NCI-H345 treated with DMSO at 0.1 percent for 48 hours (cell line): Measurements from ENCODE around the gene SETBP1.

Experiments
- DNase-seq: peaks from one replicate; lab custom pipeline; 2025; ENCODE audit not compliant: unreplicated experiment; lab: John Stamatoyannopoulos, UW

The SETBP1 gene

DNA sequence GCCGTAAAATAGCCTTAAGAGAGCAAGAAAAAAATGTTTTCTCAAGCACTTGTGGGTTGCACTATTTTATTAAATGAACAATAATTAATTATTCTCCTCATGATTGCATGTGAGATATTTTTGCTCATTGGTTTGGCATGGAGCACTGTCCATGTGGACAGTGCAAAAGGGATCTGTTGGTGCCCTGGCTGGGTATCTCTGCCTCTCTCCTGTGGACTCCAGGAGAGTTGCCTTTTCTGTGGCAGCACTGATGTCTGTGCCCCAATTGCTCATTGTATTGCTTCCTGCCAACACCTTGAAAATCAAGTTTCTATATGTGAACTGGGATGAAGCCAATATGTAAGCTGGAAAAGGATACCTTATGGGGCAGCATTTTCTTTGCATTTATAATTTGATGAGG, 131.7 kb downstream of the SETBP1 start:
- no peak for DNase-seq

DNA sequence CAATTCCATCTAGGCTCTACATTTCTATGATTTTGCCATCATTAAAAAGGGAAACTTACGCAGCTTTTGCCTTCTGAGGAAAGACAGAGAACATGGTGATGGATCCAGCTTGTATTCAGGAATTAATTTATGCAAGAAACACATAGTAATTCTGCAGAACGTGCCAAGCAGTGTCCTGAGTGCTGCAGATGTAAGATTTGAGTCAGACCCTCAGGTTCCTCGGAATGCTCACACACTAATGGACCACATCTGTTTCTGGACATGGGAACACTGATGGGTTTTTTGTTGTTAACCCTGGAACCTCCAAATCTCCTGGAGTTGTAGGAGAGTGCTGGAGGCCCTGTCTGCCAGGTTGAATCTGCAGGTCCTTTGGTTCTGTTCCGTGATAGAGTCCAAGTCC, 132.9 kb downstream of the SETBP1 start:
- DNase-seq, result no peak

DNA sequence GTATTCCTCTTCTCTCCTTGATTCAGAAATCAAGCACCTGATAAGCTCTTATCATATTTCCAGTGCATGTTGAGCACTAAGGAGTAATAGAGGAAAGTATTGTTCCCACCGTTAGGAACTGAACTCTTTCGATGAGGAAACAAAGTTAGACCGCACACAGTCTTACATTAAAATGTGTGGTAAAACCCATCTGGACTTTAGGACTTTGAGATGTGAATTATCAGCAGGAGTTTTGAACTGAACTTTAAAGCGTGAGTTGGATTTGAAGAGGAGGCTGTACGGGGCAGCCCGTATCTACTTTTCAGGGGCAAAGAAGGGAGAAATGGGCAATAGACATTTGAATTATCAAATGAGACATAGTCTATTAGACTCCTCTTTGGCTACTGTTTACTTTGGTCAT, 134.4 kb downstream of the SETBP1 start:
- no peak for DNase-seq

DNA sequence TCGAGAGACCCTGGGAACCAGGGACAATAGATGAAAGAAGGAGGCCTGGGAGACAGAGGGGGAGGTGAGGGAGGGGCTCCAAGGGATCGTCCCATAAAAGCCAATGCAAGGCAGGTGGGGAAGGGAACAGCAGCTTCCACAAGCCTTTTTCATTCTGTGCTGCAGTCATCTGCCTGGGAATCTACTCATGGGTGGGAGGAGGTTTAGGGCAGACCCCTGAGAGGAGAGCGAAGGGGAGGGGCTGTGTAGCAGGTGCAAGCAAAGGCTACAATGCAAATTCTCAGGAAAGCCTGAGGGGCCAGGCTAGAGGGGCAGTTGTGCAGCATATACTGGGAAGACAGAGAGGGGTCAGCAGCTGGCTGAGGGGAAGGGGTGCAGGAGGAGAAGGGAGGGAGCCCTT, 135.4 kb downstream of the SETBP1 start:
- DNase-seq, result no peak

DNA sequence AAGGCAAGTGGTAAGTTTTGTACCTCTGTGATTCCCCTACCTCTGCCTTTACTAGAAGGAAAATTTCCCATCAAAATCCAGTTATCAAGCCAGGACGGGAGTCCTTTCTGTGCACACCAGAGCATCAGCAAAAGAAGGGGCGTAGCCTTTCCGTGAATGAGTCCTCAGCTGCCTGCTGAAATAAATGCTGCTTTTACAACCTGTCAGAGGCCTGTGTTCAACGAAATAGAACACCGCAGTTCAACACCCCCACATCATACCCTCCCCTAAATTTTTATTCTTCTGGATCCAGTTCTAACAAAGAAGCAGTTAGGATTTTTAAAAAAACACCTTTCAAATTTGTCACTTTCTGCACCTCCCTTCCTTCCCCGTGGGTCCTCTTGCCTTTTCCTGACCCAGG, 135.8 kb downstream of the SETBP1 start:
- DNase-seq, result no peak

DNA sequence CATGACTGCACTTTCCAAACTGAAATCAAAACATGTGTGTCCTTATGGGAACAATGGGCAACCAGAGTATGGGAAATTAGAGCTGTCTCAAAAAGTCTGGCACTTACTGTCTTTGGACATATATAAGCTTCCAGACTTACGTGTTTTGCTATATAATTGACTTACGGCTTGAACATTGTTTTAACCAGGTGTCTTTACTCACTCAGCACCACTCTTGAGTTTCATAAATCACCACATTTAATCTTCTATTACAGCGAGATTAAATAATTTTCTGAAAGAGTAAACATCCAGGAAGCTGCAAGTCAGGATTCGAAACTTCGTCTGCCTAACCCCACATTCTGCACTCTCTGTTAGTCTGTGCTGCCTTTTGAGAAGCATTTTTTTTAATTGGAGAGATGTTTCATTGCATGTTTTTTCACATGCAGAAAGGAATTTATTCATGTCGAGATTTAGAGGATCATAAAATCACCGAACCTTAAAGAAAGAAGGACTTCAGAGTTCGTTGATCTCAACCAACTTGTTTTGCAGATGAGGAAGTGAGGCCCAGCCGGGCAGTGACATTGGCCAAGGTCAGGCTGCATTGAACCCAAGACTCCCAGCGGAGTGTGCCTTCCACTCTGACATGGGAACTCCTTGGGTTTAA, 137.3 kb downstream of the SETBP1 start:
- no peak for DNase-seq

DNA sequence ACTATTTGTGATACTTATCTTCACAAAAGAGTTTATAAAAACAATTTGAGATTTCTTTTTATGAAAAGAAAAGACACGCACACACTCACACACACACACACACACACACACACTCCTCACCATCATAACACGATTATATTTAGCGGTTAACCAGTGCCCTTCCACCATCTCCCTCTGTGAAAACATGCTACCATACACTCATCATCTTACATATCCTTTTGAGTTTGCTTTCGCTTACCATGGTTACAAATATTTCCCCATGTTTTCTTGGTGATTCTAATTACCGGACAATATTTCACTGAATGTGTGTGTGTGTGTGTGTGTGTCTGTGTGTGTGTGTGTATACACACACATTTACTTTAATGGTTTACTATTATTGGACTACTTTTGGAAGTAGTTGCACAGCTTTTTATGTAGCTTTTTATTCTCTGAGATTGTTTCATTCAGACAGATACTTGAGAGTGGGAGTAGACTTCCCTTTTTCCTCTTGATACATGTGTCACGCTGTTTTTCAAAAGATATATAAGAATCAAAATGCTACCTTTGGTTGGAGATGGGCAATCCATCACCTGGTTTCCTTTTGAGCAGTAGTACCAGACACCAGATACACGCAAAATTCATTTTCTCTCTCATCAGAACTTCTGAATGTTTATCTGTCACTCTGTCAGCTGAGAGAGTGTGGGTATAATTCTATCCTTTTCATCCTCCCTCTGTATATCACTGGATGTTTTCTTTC, 138.1 kb downstream of the SETBP1 start:
- no peak for DNase-seq

DNA sequence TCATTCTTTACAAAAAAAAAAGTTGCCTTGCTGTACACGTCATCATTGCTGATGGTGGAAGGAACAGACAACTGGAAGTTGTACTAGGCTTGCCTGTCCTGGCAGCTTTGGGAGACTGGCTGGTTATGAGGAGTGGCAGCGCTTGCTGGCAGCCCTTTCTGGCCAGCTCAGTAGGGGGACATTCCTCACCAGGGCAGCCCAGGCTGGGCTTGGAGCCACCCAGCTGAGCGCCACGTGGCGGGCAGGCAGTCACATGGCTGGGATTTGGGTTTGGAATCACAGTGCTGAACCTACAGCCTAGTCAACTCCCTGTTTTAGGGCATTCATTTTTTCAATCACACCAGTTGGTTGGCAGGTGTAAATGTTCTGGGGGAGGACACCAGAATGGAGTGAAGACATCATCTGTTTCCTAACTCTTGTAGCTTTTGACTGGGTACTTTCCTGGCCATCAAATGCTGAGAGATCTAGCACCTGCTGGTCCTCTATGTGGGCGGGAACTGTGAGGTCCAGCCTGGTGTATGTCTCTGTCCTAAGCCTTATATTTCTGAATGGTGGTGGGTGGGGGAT, 139.3 kb downstream of the SETBP1 start:
- DNase-seq, result no peak

DNA sequence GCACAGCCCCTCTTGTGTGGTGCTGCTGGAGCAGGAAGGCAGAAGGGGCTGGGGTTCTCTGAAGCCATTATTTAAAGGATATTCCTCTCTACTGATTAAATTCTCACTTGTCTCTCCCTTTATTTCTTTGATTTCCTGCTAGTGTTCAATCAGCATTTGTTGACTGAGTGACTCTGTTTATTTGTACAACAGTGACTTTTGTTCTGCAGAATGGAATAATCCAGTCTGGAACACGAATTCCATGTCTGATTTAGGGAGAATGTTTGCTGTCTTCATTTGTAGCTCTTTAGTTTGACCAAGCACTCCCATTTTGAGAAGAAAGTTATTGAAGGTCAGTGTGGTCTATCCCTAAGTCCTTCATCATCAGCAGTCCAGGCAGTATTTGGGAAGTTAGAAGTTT, 141.2 kb downstream of the SETBP1 start:
- no peak for DNase-seq

DNA sequence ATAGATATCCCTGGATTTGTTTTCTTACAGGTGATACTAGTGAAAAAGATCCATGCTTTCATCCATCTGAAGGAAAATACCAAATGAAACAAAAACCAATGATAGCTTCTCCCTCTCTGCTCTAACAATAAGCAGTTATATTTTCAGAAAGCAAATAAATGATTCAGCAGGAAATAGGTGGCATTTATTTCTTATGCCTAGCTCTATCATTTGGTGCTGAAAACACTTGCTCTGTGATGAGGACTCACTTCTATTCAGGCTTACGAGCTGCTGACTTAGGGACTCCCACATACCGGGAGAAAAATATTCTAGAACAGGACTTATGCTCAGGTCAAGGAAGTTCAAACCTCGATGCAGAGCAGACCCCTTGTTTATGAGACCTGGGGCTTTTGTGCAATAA, 142.6 kb downstream of the SETBP1 start:
- DNase-seq, result no peak

DNA sequence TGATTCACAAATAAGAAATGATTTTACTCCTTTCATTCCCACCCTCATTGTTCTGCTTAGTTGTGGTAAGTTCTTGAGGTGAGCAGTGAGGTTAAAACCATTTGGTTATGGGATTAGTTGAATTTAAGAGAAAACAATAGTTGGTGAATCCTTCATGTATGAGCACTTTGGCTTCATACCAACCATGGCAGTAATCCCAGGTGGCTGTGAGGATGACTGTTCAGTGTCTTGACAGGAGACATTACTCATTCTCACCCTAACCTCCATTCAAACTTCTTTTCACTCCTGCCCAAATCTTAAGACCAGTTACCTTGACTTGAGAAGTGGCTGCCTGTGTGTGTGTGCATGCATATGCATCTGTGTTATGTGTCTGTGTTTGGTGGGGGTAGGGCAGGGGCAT, 143.1 kb downstream of the SETBP1 start:
- no peak for DNase-seq

DNA sequence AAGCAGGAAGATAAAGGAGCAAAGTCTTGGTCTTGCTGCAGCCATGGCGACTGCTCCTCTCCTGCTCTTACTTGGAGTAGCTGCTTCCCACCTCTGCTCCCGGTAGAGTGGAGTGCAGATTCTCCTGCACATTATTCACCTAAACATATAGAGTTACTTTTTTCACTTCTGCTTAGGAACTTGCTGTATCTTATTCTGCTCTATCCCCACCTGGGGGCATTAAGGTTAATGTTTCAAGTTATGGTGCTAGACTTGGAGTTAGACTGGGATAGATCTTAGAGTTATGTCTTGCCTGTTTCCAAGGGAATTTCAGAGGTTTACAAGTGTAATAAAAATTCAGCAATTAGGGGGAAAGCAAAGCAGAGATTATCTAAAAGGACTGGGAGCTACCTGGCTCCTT, 144.2 kb downstream of the SETBP1 start:
- DNase-seq, result no peak

DNA sequence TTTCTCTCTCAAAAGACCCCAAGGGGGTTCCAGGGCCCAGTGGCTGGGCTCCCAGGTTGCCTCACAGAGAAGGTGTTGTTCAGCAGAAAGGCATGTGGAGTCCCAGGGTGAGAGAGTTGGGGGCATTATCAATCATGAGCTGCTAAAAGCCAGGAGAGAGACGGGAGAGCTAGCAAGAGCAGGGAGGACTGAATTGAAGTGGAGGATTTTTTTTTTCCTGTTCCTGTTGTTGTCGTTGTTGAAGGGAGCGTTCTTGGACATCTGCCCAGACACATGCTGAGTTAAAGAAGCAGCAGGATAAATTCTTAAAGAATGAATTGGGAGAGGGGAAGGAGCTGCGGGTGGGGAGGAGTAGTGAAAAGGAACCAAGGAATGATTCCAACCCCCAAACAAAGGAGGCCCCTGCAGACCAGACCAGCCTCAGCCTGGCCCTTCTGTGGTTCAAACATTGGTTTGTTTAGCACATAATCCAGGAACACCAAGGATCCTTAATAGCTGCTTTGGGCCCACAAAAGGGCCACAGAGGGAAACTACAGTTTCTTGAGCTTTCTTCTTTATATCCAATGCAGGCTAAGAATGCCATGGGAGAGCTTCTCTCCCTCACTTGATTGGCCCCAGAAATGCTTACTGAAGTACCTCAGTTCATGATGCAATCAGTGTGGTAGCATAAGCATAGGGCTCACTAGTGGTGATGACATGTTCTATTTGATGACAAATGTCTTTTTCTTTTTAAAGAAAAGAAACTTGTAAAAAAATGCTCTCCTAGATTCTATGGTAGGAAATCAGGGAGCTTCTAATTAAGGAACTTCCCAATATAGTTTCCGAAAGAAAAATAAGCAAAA, 146.0 kb downstream of the SETBP1 start:
- DNase-seq, result peak; percentile 69

DNA sequence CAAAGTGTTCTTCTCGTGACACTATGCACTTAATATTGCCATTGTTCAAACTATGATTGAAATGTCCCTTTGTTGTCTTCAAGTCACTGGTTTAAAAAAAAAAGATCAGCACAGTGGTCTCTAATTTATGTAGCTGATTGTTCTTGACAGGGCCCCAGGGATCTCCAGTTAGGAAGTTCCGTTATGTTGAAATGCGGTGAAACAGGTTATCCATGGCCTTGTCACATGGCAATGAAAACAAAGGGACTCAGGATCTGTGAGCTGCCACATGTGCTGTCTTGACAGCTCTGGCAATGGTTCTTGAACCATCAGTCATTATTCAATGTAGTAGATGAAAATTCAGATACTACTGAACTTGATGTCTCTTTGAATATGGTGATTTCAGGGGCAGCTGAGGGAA, 147.4 kb downstream of the SETBP1 start:
- DNase-seq, result no peak

DNA sequence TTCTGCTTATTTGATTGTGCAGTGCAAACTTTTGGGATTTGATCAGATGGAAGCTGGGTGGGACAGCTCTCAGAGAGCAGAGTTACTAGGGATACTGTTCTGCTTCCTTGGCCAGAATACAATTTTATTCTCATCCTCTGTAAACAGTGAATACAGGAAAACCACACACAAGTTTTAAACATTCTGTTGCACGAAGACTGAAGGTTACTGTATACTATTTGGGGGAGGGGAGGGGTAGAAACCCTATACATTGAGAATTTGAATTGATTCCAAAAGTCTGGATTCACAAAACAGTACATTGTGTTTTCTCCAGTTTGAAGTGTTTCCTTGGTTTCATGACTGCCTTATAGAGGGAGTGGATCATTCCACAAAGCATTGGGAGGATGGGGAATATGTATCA, 149.9 kb downstream of the SETBP1 start:
- DNase-seq, result no peak

DNA sequence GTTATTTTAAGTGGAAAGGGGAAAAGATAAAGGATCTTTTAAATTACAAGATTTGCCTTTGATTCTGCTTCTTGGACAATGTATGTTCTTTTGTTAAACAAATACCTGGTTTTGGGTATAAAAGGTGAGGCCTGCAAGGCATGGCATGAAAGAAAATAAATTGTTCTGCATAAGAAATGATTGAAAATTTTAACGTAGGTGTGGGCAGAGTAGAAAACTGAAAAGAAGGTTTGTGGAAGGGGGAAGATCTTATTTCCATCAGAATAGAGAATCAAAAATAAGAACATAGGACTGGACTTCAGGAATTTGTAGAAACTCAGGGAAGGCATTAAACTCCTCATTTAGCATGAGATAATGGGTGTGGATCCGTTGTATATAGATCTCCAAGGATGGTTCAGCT, 153.1 kb downstream of the SETBP1 start:
- no peak for DNase-seq

DNA sequence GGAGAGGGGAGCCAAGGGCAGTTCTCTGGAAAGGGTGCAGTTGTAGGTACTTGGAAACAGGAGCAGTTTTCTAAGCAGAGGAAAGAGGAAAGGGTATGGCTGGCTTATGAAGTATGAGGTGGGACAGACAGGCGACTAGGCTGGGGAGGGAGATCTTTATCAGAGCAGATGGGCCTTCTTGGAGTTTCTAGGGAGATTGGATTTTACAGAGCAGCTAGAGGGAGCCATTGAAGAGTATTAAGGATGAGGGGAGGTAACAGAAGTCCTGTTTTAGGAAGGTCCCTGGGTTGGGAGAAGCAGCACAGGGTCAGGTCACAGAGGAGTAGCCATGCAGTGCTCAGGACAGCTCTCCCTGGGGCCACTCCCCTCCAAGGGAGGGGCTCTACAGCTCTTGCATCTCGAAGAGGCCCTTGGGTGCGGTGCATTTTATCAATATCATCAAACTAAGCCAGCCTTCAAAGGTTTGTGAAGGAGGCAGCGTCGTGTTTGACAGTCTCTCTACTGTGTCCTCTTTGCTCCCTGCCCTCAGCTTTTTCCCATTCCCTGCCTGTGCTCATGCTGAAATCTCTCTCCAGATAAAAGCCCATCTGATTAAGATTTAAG, 154.3 kb downstream of the SETBP1 start:
- DNase-seq, result no peak

DNA sequence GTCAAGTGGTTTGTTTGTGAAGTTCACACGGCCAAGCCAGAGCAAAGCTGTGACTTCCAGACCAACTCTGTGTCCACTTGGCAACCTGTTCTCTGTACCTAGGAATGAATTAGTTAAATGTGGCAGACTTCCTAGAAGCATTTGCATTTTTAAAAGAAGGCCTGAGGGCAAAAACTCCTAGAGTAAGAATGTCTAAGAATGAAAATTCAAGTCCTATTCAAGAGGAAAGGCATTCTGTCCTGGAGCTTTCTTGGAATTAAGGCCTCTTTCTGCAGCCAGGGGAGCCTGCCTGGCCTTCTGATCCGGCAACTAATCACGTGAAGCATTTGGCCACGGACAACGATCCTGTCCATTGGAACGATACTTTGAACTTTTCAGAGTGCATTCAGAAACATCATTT, 155.0 kb downstream of the SETBP1 start:
- DNase-seq, result no peak

DNA sequence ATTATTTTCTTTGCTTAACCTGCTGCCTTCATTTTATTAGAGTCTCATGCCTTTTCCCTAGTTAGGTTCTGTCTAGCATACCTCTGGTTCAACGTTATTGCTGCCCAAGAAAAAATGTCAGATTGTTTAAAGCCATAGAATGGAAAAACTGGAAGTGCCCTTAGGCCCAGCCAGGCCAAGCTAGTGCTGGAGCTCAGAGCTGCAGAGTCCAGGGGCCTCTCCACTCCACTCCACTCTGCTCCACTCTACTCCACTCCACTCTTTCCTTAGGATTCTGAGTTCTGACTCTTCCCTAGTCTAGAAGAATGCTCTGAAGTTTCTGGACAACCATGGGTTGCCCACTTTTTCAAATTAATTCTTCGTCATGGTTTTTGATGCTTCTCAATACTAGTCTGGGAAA, 155.6 kb downstream of the SETBP1 start:
- DNase-seq, result no peak

DNA sequence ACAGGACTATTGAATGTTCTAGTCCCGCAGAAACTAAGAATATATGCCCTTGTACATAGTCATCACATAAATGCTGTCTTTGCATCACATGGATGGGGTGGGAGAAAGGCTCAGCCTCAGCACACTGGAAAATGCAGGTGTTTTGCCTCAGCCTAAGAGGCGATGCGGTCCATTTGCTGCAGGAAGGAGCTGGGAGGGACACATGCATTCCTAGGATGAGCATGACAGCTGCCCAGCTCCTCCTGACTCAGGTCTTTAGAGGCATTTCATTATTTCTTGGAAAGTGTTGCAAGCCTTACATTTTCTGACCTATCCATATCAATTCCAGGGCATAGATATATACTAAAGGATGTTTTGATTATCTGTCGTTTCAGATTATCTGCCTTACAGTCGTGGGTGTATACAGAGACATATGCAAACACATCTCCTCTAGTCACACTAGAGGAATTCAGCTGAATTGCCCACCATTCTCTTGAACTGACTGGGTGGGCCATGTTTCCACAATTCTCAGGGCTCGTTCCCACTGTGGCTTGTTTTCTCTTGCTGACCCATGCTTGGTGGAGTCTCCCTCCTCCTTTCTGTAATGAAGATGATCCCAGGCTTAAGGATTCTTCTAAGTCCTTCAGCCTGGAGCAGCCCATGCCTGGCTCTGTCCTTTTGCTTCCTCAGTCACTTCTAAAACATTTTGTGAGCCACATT, 156.9 kb downstream of the SETBP1 start:
- no peak for DNase-seq
